T-helper 22 cell (primary cell): ENCODE measurements around the gene SGPL1.

Source experiments
- DNase-seq: peaks from one replicate; pipeline ENCODE4 v3.0.0-alpha.2; 2020; ENCODE audit warnings: low read depth

SGPL1 gene

DNA sequence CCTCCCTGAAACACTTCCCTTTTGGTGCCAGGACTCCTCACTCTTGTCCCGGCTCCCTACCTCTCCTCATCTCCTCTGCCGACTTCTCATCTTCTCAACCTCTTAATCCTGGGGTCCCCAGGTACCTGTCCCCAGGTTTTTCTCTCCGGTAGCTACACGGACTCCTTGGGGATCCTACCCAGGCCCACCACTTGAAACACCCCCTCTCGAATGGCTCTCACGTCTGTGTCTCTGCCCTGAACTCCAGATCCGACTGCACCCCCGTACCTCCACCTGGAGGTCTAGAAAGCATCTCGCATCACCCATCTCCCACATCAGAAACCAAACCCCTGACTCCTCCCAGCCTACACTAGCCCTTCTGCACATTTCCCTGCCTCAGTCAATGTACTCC, 35.4 kb upstream of the SGPL1 start:
- DNase-seq, result no peak

DNA sequence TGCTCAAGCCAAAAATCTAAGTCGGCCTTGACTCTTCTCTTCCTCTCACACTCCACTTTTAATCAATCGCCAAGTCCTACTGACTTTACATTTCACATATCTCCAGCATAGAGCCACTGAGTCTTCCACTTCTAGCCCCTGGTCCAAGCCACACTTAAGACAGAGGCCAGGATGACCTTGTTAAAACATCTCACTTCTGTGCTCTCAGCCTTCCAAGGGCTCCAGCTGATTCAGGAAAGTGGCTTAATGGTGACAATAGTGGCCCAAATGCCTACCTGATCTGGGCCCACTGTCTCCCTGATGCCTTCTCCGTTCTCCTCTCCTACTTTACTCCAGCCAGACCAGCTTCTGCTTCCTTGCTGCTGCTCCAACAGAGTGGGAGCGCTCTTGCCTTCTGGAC, 35.0 kb upstream of the SGPL1 start:
- DNase-seq, result no peak

DNA sequence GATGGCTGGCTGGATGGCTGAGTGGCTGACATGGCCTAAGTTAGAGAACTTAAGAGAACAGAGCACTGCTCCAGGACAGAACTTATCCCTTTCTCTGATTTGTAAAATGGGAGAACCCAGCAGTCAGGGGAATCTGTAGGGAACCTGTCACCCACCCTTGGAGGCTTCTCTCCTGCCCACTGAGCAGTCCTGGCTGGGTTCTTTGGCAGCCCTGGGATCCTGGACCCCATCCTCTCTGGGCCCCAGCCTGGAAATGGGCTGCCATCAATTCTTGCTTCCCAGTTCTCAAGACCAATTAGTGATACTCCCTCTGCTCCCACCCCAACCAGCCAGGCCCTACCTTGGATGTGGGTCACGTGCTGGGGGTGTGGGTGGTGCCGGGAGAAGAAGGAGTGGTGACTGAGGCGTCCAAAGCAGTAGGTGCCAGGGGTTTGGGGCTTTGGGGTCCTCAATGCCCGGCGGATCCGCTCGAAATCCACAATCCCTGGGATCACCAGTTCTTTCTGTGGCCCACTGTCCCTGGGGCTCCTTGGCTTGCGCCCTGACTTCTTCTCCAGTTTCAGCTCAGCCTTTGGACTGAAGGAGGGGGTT, 34.2 kb upstream of the SGPL1 start:
- no peak for DNase-seq

DNA sequence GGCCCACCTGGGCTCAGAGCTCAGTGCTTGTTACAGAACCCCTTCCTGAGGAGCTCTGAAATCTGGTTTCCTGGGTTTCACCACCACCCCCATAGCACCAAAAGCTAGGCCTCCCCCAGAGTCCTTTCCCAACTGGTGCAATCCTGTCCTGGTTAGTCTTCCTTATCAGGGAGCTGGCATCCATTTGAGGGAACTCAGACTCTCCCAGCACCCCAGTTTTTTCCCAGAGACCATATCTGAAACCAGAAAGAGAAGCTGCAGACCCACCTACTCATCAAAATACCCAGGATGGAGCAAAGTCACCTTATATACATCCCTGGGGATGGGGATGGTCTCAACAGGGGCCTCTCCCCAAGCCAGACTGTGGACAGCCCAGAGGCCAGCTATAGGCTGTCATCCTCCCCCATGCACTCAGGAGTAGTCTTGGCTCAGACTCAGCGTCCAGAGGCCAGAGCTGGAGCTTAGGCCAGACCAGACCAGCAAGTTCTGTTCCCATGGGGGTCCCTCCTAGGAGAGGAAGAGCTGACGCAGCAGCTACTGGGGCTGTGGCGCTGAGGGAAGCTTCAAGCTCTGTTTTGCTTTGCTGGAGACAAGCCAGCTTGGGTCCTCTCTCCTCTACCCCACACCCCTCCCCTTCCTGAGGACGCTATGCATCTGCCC, 33.5 kb upstream of the SGPL1 start:
- no peak for DNase-seq

- DNase-seq, result no peak
Measured at GRCh38 chr10:70782746-70783680, 32.7 kb upstream of the SGPL1 start.

DNA sequence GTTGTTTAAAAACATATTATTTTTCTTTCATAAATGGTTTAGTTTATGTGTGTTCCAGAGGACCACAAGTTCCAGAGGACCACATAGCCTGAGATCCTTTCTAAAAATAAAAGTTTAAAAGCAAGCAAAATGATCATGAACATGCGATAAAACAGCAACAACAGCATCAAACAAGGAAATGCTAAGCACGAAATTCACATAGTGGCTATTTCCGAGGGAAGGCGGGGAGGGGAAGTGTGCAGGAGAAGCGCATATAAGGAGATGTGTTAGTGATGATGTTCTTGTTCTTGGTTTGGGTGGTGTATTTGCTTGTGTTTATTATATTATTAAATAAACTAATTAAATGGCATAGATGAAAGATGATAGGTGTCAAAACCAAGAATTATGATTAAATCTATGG, 31.7 kb upstream of the SGPL1 start:
- DNase-seq, result no peak

GRCh38 chr10:70784471-70784870, 31.3 kb upstream of the SGPL1 start:
- no peak for DNase-seq

DNA sequence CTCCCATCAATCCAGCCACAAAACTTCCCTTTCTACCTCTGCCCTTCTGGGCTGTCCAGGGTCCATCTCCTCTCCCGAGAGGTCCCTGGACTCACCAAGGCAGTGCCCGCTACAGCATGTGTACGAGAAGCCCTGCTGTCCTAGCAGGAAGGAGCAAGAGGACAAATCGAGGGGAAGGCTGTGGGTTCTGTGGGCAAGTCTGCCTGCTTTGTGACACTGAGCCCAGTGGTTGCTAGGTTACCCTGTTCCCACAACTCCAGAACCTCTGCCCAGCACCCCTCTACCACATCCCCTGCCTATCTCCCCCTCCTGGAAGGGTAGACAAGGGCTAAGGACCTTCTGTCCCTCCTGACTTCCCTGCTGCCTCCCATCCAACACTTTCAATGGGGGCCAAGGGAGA, 30.6 kb upstream of the SGPL1 start, which contains the start of gene TBATA:
Gene TBATA (minus strand): TSS at position 188 of the 400 bp plus-strand sequence. CDS start 1,998 bp downstream, outside the sequence.
- DNase-seq, result no peak

GRCh38 chr10:70786799-70787415, 28.8 kb upstream of the SGPL1 start:
- no peak for DNase-seq

GRCh38 chr10:70791386-70792039, 24.2 kb upstream of the SGPL1 start:
- DNase-seq, result no peak

GRCh38 chr10:70795613-70796012, 20.1 kb upstream of the SGPL1 start:
- DNase-seq, result no peak

- DNase-seq, result no peak
Measured at GRCh38 chr10:70797840-70798239, 17.9 kb upstream of the SGPL1 start.

- DNase-seq, result no peak
Measured at GRCh38 chr10:70799124-70799523, 16.6 kb upstream of the SGPL1 start.

DNA sequence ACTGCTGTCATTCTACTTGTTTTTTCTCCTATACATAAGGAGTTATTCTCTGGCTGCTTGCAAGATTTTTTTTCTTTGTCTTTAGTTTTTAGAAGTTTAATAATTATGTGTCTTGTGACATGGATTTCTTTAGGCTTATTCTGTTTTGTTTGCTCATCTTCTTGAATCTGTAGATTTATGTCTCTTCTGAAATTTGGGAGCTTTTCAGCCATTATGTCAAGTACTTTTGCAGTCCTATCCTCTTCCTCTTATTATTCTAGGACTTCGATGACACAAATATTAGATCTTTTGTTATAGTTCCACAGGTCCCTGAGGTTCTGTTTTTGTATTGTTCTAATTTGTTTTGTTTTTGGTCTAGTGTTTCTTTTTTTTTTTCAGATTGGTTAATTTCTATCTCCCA, 13.9 kb upstream of the SGPL1 start:
- DNase-seq, result no peak

DNA sequence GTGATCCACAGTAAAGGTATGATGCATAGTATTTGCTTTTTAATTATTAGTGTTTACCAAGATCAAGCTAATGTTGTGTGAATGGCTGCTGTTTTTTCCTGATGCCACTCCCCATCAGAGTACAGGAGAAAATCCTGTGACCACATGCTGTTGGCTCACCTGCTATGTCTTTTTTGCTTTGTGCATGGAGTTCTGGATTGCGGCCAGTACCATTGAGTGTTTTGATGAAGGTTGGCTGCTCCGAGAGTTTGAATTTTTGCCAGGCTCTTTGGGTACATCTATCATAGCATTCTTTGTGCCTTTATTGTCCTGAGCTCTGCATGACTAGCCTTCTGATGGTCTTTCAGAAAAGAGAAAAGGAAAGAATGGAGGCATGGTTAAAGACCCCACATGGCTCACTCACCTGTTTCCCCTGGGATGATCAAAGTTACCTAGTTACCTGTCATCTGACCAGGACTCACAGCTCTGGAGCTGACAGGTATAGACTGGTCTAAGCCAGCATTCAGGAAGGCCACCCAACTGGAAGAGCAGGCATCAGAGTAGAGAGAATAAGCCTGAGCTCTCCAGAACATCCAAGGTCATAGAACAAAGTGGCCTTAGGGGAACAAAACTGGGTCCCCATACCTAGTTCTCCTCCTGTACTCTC, 11.8 kb upstream of the SGPL1 start:
- DNase-seq, result no peak

DNA sequence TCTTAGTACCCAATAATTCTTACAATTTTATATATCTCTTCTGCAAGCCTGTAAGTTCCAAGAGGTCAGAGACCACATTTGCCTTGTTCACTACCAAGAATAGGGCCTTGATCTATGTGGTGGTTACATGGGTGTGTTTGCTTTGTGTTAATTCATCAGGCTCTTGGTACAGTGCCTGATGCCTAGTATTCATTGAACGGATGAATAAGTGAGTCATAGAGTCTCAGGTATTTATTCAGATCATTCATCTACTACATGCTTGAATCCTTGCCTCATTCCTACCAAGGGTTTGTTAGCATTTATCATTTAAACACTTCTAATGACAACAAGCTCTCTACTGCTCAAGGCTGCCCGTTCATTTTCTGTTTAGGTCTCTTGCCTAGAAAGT, 11.3 kb upstream of the SGPL1 start:
- no peak for DNase-seq

DNA sequence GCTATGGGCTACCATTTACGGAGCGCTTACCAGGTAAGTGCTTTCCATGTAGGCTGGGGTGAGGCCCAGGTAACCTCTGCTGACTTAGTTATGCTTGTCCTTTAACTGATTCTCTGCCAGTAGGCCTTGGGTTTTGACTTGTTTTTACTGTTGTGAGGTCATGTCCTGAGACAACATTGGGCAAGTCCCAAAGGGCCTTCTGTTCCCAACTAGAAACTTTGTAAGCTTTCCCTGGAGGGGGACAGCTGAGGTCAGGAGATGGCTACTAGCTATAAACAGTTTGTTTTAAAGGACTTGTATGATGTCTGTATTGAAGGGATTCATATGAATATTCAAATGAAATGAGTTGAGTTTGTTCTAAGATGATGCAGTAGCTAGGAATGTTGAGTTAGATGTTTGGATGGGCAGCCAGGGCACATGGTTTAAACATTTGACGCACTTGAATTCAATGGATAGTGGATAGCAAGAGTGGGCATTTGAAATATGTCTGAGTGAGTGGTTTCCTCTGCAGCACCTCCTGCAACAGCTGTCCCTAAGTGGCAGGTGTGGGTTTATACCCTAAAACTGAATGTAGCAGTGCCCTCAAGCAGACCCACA, 10.0 kb upstream of the SGPL1 start:
- DNase-seq, result no peak

- DNase-seq, result no peak
Measured at GRCh38 chr10:70806841-70807240, 8.9 kb upstream of the SGPL1 start.

DNA sequence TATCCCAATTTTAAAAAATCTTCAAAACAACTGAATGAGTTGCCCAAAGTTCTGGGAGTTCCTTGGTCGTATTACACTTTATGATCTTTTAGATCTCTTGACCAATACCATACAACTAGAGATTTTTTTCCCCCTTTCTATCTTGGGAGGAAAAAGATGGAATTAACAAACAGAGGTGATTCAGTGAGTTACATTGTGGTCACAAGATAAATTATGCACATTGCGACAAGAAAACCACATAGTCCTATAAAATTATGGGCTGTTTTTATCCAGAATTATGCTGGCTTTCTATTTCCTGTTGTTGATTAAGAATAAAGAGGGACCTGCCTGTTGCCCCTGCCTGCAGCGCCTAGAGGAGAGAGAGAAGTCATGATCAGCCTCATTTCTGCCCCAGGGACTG, 8.2 kb upstream of the SGPL1 start:
- no peak for DNase-seq

- DNase-seq, result no peak
Measured at GRCh38 chr10:70809011-70809611, 6.6 kb upstream of the SGPL1 start.

GRCh38 chr10:70809726-70810125, 6.0 kb upstream of the SGPL1 start:
- DNase-seq, result no peak
